HG02973 (cell line): ENCODE measurements around the gene DPF3.

Experiments
- ATAC-seq: cut with Tn5 transposase; IDR thresholded peaks from one replicate; pipeline ENCODE4 v1.9.1; 2021; ENCODE audit warnings: moderate library complexity; ENCODE audit not compliant: unreplicated experiment

DPF3 gene

DNA sequence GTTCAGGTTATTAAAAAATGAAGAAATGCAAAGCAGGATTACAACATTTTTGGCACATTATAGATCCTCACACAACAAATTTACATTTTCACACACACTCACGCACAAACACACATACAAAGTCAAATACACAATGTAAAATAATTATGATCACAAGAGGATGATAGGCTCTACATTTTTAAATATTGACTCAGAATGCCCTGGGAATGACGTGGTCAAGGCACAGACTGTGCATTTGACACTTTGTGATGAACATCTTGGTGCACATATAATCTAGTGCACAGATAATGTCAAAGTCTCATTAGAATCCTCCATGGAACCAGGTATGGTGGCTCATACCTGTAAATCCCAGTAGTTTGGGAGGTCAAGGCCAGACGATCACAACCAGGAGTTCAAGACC, 49.4 kb downstream of the DPF3 start:
- no peak for ATAC-seq

DNA sequence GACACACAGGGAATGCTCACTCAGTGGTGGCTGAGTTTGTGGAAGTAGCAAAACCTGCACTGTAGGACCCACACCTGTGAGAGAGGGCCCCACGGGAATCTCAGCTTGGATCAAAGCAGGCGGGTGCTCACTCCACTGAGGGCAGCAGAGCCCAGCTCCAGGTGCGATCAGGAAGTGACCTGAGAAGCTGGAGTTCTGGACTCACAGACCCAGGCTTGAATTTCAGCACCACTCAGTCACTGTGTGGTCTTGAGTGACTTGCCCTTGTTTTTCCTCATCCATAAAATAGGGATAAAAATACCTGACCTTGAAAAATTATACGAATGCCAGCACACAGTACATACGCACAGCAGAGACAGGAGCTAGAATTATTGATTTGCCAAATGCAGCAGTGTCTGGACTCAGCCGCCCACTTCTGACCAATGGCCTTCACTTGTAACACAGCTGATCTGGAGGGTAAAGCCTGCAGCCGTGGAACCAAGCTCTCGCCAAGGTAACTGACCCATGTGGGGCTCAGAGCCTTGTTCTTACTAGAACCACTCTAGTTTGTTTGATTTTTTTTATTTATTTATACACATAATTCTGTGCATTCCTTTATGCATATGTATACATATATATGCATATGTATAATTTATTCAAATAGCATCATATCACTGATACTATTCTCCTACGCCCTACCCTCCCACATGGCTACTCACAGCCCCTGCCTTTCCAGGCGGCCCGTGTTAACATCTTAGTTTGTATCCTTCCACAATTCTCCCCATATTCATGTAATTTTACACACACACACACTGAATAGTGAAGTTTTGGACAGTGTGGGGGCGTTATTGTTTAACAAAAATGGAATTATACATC, 53.9 kb downstream of the DPF3 start:
- ATAC-seq, result no peak

DNA sequence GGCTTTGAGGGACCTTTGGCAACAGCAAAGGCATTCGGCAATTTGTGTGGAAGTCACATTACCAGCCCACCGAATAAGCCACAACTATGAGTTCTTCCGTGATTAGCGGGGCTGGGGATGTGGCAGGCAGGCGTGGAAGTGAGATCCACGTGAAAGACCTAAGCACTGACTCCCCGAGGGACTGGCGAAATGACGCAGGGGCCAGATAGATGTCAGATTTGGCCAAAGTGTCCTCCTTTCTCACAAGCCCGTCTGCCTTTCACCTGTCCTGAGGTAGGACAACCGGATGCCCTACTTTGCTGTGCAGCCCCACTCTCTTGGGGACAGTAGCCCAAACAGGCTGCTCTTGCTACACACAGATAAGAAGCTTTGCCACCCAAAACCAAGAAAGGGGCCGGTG, 54.5 kb downstream of the DPF3 start:
- no peak for ATAC-seq

DNA sequence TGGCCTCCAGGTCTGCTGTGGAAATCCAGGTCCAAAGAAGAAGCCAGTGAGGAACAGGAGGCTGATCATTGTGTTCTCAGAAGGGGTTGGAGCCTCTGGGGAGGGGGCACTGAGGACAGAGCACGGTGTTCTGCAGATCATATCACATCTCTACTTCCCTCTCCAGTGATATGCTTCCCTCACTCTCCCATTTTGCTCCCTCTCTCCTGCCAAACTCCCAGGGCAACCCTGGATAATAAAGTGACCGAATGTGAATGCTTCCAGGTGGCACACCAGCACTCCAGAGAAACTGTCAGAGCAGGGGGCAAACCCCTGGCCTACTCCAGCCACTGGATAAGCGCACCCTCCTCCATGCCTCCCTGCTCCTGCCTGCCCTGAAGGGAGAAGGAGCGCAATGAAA, 57.8 kb downstream of the DPF3 start:
- no peak for ATAC-seq

DNA sequence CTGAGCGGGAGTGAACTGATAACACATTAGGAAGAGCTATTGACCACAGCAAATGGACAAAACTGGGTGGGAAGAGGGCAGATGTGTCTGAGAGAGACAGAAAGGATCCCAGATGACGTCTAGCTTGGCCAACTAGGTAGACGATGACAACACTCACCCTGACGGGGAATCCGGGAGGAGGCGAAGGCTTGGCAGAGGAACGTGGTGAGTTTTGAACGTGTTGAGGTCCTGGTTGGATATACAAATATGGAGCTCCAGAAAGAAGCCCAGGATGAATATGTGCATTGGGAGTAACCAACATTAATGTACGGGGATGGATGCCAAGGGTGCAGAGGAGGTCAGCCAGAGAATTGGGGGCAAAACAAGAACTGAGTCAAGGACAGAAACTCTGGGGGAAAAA, 60.7 kb downstream of the DPF3 start:
- ATAC-seq, result no peak

DNA sequence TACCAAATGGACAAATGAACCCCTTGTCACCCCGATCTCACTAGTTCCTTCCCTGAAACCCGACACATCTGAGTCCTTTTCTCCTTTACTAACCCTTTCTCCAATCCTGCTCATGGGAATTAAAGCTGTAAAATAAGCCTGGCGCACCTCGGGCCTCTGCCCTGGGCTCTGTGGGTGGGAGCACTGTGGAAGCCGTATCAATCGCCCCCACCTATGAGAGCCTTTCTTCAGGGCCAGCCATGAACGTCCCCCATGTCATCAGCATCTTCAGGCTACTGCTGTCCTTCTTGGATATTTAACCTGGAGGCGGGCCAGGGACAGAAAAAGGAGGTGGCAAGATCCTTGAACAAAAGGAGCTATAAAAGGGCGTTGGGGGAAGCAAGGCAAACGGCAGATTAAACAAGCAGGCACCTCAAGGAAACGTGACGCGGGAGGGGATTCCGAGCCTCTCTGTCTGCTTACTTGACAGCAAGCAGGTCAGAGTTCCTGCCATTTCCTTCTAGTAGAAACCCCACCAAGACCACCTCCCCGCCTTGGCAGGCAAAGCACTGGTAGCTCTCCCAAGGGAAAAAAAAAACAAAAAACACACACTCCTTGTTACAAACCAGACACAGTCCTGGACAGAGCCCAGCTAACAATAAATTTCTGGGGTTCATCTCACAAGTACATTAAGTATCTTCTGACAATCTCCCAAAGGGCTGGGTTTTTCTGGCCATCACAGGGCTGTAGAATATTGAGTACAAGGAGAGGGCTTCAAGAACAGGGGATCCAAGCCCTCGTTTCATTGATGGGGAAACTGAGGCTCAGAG, 62.9 kb downstream of the DPF3 start:
- ATAC-seq, result no peak

DNA sequence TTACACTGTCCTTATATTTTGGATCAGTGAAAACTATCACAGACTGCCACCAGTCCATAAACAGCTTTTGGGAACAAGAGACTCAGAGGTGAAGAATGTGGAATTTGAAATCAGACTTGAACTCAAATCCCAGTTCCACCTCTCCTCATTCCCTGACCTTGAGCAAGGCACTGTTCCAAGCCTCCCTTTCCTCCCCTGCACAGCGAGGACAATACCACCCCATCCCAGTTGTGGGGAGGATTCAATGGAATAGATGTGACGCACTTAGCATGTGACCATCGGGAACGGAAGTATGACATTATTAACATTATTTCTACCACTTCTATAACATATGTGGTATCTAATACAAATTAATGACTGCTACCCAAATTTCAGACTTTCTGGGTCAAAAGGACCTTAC, 63.5 kb downstream of the DPF3 start:
- ATAC-seq, result no peak

DNA sequence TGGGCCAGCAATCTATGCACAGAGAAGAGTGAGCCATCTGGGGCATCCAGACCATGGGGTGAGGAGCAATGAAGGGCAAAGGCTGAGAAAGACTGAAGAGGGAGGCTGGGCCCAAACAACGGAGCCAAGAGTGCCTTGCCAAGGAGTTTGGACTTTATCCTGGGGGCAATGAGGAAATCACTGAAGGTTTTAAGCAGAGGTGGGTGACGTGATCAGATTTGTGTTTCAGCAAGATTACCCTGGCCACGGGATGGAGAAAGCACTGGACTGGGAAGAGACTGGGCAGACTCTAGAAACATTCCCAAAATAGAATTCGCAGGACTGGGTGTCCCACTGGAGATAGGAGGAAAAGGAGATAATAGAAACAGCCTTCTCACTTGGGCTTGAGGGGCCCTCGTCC, 65.3 kb downstream of the DPF3 start:
- no peak for ATAC-seq

DNA sequence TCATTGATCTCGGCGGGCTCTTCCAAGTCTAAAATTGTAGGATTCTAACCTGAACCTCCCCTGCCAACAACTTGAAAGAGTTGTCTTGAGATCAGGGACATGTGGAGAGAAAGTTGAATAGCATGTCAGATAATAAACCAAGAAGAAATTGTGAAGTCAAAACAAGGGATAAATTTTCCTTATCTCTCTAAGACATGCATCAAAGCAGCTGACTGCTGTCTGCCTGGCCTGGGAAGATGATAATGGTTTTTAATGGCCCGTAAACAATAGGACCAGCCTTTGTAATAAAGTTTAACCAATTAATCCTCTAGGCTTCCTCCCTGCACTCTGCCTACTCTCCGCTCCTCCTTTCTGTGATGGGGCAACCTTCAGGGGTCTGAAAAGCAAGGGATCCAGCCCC, 67.9 kb downstream of the DPF3 start:
- ATAC-seq, result no peak

DNA sequence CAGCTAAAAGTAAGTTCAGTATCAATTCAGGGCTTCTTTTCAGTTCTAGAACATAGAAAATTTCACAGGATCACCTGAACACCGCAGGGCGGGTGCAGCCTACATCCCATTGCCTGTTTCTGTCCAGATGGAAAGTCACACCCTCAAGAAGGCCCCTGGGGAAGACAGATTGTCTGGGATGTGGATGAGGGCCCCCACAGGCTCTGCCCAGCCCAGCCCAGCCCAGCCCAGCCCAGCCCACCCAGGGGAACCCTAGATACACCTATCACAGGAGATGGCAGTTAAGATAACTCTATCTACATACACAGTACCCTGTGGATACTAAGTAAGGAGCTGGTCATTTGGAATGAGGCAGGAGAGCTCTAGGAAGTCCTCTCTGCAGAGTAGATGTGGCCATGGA, 68.4 kb downstream of the DPF3 start:
- no peak for ATAC-seq

DNA sequence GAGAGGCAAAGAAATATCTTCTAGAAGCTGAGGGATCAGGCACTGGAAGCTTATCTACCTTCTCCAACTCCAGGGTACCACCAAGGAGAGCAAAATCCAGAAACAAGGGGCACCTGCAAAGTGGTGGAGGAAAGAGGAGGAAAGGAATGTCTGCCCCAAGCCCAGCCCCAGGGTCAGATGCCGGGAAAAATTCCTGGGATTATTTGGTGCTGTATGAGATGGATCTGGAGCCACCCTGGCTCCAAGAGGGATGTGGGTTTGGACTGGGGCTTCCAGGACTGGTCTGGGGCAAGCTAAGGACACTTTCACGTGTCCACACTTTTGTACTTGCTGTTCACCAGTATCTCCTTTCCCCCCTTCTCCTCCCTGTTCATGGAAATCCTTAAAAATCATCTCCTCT, 69.8 kb downstream of the DPF3 start:
- ATAC-seq, result no peak

DNA sequence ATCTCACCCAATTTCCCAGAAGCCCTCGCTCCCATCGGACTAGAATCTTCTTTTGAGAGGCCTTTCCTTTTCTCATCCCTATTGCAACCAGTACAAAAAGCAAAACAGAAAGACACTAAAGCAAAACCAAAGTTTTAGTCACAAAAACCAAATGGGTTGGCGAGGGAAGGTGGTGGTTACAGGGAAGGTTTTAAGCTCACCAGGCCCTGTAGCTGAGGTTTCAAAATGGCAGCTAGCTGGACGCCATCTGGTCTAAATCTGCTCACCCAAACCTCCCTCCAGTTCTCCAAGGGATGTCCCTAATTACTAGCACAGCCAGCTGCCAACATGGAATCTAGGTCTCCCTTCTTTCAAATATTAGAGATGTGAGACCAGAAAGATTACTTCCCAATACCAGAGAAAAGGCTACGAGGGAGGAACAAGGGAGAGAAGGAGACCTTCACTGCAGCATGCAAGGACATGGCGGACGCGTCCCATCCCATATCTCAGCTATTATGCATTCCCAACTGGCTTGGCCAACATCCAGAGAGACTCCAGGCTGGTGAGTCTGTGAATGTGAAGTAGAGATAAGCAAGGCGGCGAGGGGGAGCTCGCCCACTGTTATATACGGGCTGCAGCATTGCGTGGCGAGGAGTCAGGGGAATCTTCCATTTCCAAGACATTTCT, 70.8 kb downstream of the DPF3 start:
- ATAC-seq, result no peak

DNA sequence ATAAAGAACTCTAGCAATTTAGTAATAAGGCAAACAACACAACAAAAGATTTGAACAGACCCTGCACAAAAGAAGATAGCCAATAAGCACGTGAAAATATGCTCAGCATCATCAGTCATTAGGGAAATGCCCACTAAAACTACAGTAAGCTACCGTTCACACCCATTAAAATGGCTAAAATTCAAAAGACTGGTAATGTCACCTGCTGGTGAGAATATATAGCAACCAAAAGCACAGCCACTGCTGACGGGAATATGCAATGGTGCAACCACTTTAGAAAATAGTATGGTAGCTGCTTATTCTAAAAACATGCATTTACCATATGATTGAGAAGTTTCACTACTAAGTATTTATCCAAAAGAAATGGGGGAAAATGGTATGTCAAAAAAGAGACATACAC, 74.9 kb downstream of the DPF3 start:
- no peak for ATAC-seq

DNA sequence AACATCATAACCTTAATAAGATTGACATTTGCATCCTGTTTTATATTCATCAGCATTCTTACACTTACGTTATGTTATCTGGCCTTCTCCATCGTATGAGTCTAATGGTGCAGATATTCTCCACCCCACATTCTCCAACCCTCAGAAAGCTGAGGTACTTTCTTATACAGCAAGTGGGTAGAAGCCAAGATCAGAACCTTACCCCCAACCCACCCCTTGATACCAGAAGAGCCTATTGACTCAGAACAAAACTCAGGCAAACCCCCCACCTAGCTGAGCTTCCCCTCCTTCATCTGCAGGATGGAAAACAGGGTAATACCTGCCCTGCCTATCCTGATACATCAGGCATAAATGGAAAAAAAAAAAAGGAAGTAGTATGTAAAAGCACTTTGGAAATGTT, 77.6 kb downstream of the DPF3 start:
- ATAC-seq, result no peak

DNA sequence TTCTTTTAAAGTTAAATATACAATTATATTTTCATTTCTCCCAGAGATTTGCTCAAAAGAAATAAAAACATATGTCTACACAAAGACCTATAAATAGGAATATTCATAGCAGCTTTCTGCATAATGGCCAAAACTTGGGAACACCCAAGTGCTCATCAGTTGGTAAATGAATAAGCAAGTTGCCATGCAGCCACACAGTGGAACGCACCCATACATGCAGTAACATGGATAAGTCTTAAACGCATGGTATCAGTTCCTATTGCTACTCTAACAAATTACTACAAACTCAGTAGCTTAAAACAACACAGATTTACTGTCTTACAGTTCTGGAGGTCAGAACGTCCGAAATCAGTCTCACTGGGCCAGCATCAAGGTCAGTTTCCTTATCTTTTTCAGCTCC, 78.5 kb downstream of the DPF3 start:
- no peak for ATAC-seq

DNA sequence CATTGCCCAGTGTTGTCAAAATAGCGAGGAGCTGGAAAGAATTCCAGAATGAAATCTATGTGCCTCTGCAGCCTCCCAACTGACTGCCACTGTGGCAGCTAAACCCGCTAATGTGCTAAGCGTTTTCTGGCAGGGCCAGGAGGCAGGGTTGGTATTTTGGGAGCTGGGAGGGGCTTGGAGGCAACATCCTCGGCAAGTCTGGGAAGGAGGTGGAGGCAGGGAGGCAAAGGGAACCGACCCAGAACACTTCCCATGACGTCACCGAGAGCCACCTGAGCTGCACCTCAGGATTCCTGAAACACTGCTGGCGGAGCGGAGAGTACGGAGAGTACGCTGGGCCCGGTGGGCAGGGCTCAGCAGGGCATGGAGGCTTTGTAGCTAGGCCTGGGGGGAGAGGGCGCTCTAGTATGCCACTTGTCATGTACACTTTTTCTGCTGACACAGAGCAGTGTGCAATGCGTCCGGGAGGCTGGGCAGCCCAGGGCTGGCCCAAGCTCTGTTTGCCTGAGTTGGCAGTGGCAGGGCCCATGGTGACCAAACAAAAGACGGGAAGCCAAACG, 81.5 kb downstream of the DPF3 start:
- no peak for ATAC-seq

DNA sequence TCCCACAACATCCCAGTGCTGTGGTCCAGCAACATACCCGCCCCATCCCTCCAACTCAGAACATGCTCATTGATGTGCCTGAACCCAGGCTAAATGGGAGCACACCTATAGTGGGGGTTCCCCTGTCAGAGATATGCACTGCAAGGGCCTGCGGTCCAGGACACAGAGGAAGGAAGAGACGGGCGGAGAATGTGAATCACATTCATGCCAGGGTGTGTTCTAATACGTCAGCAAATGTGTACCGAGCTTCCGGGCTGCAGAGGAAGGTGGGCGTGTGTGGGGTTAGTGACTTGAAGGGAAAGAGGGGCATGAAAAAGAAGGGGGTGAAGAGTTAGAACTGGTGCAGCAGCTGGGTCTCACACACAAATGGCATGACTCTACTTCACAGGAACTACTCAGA, 83.7 kb downstream of the DPF3 start:
- ATAC-seq, result no peak

DNA sequence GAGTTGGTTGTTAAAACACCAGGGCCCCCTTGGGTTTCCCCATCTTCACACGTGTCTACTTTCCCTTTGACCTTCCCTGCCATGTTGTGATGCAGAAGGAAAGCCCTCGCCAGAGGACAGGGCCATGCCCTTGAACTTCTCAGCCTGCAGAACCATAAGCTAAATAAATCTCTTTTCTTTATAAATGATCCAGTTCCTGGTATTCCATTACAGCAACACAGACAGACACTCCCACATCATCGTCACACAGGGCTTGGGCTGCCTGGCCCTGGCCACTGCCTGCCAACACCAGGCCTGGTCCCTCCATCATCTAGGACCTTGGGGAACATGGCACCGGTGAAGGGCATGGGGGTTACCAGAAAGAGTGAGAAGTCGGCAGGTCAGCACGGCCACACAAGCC, 84.8 kb downstream of the DPF3 start:
- ATAC-seq, result no peak

DNA sequence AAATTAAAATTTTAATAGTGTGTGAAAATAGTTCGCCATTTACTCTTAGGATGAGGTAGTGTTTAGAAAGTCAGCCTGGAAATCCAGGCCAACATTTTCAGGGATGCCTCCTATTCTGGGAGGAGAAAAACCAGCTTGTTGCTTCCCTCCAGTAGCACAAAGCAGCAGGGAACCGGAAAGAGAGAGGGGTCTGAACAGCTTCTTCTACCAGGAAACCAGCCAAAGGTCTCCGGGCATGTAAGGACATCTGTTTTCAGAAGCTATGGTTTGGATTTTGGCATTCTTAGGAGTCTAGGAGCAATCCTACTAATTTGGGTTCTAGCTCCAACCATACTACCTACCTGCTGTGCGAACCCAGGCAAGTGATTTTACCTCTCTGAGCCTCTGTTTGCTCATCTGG, 85.3 kb downstream of the DPF3 start:
- ATAC-seq, result no peak

DNA sequence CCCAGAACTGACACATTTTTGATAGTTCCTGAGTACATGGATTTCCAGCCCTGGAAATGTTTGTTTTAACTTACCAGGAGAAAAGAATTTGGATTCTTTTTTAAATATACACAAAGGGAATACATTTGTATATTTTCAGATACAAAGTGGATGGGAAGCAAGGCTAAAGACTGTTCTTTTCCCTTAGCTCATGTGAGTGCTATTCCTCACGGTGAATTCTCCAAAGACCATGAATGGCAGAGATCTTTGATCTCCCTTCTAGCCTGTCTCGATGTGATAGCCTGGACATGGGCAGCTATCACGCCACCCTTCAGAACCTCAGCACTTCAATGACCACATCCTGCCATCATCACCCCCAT, 91.3 kb downstream of the DPF3 start:
- ATAC-seq, result no peak

DNA sequence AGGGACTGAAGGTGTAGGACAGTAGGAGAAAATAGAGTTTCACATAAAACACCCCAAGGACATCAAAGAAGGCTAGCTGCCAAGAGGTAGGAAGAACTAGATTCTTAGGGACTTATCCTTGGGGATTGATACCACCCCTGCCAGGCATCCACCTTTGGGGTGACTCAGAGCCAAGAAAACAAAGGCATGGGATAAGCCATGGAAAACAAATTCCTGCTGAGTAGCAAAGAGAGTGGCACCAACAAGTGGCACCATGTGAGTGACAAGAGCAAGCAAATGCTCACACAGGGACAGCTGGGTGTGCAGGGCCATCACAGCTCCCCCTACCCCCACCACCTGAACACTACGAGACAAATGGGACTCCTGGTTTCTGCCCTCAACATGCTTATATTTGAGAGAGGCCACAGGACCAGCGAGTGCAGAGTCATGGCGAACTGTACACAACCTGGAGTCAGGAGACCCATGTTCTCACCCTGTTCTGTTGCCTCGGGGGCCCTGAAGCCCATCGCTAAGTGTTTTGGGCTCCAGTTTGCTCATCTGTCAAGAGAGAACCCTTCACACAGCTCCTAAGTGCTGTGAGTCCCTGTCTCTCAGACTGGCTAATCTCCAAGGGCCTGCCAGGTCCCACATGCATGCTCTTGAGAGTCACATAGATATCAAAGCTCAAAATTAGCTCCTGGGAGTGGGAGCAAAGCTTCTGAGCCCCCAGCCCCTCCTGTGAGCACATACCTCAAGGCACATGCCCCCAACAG, 91.9 kb downstream of the DPF3 start:
- ATAC-seq, result no peak
